Measurements from ENCODE around the gene CAMTA1.

CAMTA1 gene

GRCh38 chr1:6882414-6882813, 97.2 kb downstream of the CAMTA1 start:
- TF ChIP-seq CTCF (IDR thresholded peaks at IDR 0.05; ENCODE audit: control insufficient read depth, extremely low read depth, insufficient read depth), result no peak
- DNase-seq (ENCODE audit: low read depth), result no peak
- H3K4me3 ChIP-seq (ENCODE audit: low read depth, low read length), result no peak overlapping the region

DNA sequence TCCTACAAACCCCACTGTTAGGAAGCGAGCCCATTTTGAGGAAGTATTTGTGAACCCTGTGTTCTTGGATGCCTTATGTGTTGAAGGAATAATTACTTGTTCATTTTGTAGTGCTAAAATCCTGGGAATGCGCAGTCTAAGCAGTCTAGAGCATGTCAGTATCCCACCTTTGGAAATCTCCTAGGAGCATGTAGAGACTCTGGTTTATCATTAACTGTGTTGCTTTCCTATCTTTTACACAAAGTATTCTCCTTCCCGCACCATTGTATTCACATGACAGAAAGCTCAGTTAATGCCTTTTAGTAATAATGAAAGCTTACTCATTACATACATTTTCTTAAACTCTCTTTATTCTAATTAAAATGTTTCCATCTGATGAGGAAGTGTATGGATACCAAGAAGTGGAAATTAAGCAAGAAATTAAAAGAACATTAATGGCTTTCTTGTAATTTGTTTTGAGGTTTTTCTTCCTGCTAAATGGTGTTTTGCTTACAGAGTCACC, 99.4 kb downstream of the CAMTA1 start:
- no peak overlapping the region for H3K4me3 ChIP-seq (ENCODE audit: low read depth, low read length)
- no peak for DNase-seq (ENCODE audit: low read depth)
- no peak for TF ChIP-seq CTCF (IDR thresholded peaks at IDR 0.05; ENCODE audit: control insufficient read depth, extremely low read depth, insufficient read depth)

DNA sequence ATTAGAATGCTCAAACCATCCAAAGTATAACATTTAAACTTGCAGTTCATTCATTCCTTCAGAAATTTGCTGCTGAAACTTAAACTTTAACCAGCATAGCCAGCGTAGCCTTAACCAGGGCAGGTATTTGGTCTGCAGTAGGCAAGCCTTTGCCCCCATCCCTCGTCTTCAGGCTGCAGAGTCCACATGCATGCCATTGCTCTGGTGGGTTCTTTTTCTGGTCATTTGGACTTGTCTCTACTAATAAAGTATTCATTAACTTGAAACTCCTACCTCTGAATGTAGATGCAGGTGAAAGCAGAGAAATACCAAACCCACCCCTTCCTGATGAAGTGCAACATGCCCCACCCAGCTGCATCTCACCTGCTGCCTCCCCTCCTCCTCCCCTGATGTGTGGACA, 100.2 kb downstream of the CAMTA1 start:
- no peak overlapping the region for H3K4me3 ChIP-seq (ENCODE audit: low read depth, low read length)
- no peak for TF ChIP-seq CTCF (IDR thresholded peaks at IDR 0.05; ENCODE audit: control insufficient read depth, extremely low read depth, insufficient read depth)
- no peak for DNase-seq (ENCODE audit: low read depth)

- TF ChIP-seq CTCF (IDR thresholded peaks at IDR 0.05; ENCODE audit: control insufficient read depth, extremely low read depth, insufficient read depth), result no peak
- DNase-seq (ENCODE audit: low read depth), result no peak
- H3K4me3 ChIP-seq (ENCODE audit: low read depth, low read length), result no peak overlapping the region
These were observed 101.3 kb downstream of the CAMTA1 start for GRCh38 chr1:6886523-6886922.

DNA sequence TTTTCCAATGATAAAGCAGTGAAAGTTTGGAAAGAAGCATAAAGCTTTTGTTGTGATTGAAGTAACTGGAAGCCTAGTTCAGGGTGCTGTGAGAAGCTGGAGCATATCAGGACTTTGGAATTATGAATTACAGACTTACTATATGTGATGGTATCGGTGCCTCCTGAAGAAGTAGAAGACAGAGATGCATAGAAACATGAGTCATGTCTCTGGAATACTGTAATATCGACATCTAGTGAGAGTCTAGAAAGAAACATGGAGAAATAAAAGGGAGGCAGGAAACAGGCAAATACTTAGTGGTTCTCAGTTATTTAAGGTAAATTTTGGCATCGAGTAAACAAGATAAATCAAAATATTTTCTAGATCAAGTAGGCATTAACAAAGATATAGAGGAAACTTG, 103.0 kb downstream of the CAMTA1 start:
- no peak overlapping the region for H3K4me3 ChIP-seq (ENCODE audit: low read depth, low read length)
- DNase-seq (ENCODE audit: low read depth), result no peak
- no peak for TF ChIP-seq CTCF (IDR thresholded peaks at IDR 0.05; ENCODE audit: control insufficient read depth, extremely low read depth, insufficient read depth)

- TF ChIP-seq CTCF (IDR thresholded peaks at IDR 0.05; ENCODE audit: control insufficient read depth, extremely low read depth, insufficient read depth), result no peak
- no peak for DNase-seq (ENCODE audit: low read depth)
- no peak overlapping the region for H3K4me3 ChIP-seq (ENCODE audit: low read depth, low read length)
These were observed 103.6 kb downstream of the CAMTA1 start for GRCh38 chr1:6888870-6889269.

DNA sequence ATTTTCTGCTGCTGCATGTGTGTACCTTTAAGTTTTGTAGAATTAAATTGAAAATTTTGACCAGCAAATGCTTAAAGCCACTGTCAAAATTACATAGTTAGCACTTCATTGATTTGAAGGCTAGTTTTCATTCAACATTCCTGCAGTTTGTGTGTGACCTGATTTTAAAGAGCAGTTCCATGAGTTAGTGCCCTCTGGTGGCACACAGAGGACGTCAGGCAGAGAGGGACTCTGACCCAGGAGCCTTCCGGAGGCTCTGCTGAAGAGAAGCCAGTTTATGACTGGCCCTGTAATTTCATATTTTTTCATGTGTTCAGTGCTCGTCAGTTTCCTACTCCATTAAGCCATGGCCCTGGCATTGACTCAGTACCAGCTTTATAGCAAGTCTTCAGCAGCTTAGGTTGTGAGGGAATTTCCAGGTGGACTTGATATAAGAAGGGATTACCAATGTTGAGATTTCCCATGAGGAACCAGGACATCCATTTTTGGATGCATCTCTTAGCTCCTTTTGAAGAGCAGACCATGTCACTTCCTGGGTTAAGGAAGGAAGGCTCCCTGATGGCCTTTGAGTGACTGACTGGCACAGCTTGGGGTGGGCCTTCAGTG, 104.7 kb downstream of the CAMTA1 start:
- peak; percentile 14 for DNase-seq (ENCODE audit: low read depth)
- peak; percentile 85 for TF ChIP-seq CTCF (IDR thresholded peaks at IDR 0.05; ENCODE audit: control insufficient read depth, extremely low read depth, insufficient read depth)

More for the DNA sequence above, 104.7 kb downstream of the CAMTA1 start:
- H3K4me3 ChIP-seq (ENCODE audit: low read depth, low read length), result no peak overlapping the region
